Peyer's patch (tissue), 4 donors: Measurements from ENCODE around the gene MEMO1.
"Not testable (repeated sequence)": the region's sequence is repeated elsewhere in the genome, so short reads cannot be mapped to it uniquely, and the experiment has no call there.

Experiments used
- CTCF ChIP-seq, 6 experiments: fragments of 450-650 bp in 4 of 6; fragments of 200-600 bp in 2 of 6; sonication (generic) in 1 of 6; IDR thresholded peaks; one replicate each; pipeline ENCODE4 v1.5.1; 2017 to 2019; ENCODE audit warnings: antibody characterized with exemption in 6 of 6, mild to moderate bottlenecking in 3 of 6, moderate library complexity in 1 of 6
- POLR2A ChIP-seq, 2 donors: fragments of 450-650 bp; IDR thresholded peaks; one replicate each; pipeline ENCODE4 v1.5.1; 2017; ENCODE audit warnings: antibody characterized with exemption in 2 of 2, mild to moderate bottlenecking in 2 of 2, moderate library complexity in 2 of 2

- TF ChIP-seq POLR2A, CTCF (IDR thresholded peaks at IDR 0.05): not testable (repeated sequence)
Measured at GRCh38 chr2:31953095-31953494, 57.7 kb downstream of the MEMO1 start.
